Measurements from ENCODE around the gene CACNB3. TPM values are rescaled to one million over a fixed set of nuclear protein-coding genes. Genes with fewer than 3 reads are reported as not detected.

Gene CACNB3
- total and polyA plus RNA-seq, 2 of the 13 experiments (the other 11 are each of a cell fraction or from before 2014, with no cell fraction given): 0.29 to 0.54 TPM

- peak; percentile 25; the same call in 1 of the 2 replicates for TF ChIP-seq ARID4A (CRISPR knock-in tag; IDR thresholded peaks at IDR 0.05; ENCODE audit: borderline replicate concordance)
- TF ChIP-seq, protein P1, sequence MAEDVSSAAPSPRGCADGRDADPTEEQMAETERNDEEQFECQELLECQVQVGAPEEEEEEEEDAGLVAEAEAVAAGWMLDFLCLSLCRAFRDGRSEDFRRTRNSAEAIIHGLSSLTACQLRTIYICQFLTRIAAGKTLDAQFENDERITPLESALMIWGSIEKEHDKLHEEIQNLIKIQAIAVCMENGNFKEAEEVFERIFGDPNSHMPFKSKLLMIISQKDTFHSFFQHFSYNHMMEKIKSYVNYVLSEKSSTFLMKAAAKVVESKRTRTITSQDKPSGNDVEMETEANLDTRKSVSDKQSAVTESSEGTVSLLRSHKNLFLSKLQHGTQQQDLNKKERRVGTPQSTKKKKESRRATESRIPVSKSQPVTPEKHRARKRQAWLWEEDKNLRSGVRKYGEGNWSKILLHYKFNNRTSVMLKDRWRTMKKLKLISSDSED (CRISPR knock-in tag; IDR thresholded peaks at IDR 0.05): no peak
- TF ChIP-seq, protein P2, sequence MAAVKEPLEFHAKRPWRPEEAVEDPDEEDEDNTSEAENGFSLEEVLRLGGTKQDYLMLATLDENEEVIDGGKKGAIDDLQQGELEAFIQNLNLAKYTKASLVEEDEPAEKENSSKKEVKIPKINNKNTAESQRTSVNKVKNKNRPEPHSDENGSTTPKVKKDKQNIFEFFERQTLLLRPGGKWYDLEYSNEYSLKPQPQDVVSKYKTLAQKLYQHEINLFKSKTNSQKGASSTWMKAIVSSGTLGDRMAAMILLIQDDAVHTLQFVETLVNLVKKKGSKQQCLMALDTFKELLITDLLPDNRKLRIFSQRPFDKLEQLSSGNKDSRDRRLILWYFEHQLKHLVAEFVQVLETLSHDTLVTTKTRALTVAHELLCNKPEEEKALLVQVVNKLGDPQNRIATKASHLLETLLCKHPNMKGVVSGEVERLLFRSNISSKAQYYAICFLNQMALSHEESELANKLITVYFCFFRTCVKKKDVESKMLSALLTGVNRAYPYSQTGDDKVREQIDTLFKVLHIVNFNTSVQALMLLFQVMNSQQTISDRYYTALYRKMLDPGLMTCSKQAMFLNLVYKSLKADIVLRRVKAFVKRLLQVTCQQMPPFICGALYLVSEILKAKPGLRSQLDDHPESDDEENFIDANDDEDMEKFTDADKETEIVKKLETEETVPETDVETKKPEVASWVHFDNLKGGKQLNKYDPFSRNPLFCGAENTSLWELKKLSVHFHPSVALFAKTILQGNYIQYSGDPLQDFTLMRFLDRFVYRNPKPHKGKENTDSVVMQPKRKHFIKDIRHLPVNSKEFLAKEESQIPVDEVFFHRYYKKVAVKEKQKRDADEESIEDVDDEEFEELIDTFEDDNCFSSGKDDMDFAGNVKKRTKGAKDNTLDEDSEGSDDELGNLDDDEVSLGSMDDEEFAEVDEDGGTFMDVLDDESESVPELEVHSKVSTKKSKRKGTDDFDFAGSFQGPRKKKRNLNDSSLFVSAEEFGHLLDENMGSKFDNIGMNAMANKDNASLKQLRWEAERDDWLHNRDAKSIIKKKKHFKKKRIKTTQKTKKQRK (IDR thresholded peaks at IDR 0.05; ENCODE audit: low read length): no peak
- TF ChIP-seq ZSCAN31 (CRISPR knock-in tag; IDR thresholded peaks at IDR 0.05; ENCODE audit: low read depth): no peak
- peak; percentile 68; the same call in 1 of the 2 replicates for TF ChIP-seq ZNF724P (CRISPR knock-in tag; IDR thresholded peaks at IDR 0.05; ENCODE audit: borderline replicate concordance)
- no peak for TF ChIP-seq KDM5A (IDR thresholded peaks at IDR 0.05; ENCODE audit: borderline replicate concordance, low read length)
- TF ChIP-seq SMAD1 (CRISPR knock-in tag; IDR thresholded peaks at IDR 0.05; ENCODE audit: borderline replicate concordance, low read depth): peak; percentile 85; the same call in 1 of the 2 replicates
- no peak for TF ChIP-seq AGO2 (optimal IDR thresholded peaks at IDR 0.05; ENCODE audit: low read depth, low read length)
- peak; percentile 32; the same call in 1 of the 2 replicates for TF ChIP-seq CCDC6 (CRISPR knock-in tag; IDR thresholded peaks at IDR 0.05)
- TF ChIP-seq CREB1 (IDR thresholded peaks at IDR 0.05): no peak
- no peak for TF ChIP-seq CREB1 (CRISPR knock-in tag; IDR thresholded peaks at IDR 0.05)
- TF ChIP-seq, protein P3, sequence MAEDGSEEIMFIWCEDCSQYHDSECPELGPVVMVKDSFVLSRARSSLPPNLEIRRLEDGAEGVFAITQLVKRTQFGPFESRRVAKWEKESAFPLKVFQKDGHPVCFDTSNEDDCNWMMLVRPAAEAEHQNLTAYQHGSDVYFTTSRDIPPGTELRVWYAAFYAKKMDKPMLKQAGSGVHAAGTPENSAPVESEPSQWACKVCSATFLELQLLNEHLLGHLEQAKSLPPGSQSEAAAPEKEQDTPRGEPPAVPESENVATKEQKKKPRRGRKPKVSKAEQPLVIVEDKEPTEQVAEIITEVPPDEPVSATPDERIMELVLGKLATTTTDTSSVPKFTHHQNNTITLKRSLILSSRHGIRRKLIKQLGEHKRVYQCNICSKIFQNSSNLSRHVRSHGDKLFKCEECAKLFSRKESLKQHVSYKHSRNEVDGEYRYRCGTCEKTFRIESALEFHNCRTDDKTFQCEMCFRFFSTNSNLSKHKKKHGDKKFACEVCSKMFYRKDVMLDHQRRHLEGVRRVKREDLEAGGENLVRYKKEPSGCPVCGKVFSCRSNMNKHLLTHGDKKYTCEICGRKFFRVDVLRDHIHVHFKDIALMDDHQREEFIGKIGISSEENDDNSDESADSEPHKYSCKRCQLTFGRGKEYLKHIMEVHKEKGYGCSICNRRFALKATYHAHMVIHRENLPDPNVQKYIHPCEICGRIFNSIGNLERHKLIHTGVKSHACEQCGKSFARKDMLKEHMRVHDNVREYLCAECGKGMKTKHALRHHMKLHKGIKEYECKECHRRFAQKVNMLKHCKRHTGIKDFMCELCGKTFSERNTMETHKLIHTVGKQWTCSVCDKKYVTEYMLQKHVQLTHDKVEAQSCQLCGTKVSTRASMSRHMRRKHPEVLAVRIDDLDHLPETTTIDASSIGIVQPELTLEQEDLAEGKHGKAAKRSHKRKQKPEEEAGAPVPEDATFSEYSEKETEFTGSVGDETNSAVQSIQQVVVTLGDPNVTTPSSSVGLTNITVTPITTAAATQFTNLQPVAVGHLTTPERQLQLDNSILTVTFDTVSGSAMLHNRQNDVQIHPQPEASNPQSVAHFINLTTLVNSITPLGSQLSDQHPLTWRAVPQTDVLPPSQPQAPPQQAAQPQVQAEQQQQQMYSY (CRISPR knock-in tag; IDR thresholded peaks at IDR 0.05): no peak
- peak; percentile 92 for TF ChIP-seq KDM5B (CRISPR knock-in tag; IDR thresholded peaks at IDR 0.05; ENCODE audit: borderline replicate concordance)
- 0 out of 2 replicates have a peak, but pooled peaks have one; percentile 49 for TF ChIP-seq SRY (CRISPR knock-in tag; IDR thresholded peaks at IDR 0.05)
- peak; percentile 74; the same call in 1 of the 2 replicates for TF ChIP-seq ZNF607 (CRISPR knock-in tag; IDR thresholded peaks at IDR 0.05; ENCODE audit: borderline replicate concordance)
These were observed 3.8 kb upstream of the CACNB3 start (continued) for GRCh38 chr12:48814262-48815125.
